ENCODE measurements around the gene FREY1.

Gene FREY1

DNA sequence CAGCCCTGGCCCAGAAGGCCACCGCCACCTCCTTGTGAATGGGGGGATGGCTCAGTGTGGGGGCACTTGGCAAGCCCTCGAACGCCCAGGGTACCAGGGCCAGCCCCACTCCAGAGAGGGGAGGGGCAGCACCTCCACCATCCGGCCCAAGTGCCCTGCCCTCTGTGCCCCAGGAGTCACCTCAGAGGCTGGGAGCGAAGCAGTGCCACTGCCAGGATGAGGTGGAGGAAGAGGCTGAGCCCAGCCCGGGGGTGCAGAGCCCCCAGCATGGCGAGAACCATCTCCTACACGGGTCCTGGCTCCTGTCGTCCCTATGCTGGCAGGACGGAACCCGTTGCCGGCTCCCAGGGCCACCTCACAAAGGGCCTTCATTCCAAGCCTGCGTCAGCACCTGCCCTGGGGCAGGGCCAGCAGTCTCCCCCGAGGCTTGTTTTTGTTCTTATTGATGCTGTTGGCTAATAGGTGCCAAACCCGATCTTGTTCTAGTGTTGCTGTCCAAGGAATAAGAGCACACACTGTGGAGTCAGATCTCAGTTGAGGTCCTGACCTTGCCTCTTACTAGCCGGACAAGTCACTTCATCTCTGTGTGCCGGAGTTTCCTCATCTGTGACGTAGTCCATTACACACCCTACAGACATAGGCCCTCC, at the start of gene FREY1:
Gene FREY1, minus strand, starts transcription at position 307 of the 647 bp plus-strand sequence. Its CDS starts 26 bp downstream, at position 281.
- in situ Hi-C loops (cut with HindIII; ENCODE audit: low sequenced_read_pairs) = no loop called here

DNA sequence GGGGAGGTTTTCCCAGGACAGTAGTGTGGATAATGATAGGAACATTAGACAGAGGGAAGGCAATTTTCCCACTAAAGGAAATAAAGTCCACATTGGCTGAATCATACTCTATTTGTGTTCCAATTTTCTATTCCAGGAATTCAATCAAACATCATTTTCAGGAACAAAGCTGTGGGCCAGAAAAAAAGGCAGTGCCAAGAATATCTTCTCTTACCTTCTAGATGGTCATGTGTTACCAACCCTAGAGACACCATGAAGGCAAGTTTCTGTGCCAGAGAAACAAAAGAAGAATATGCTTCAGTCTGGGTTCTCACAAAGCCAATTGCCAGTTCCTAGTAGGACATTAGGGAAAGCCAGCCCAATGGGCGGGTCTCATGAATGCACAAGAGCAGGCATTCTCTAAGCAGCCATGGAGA, 42.9 kb upstream of the FREY1 start:
- in situ Hi-C loops (cut with HindIII; ENCODE audit: low sequenced_read_pairs) = no loop called here

DNA sequence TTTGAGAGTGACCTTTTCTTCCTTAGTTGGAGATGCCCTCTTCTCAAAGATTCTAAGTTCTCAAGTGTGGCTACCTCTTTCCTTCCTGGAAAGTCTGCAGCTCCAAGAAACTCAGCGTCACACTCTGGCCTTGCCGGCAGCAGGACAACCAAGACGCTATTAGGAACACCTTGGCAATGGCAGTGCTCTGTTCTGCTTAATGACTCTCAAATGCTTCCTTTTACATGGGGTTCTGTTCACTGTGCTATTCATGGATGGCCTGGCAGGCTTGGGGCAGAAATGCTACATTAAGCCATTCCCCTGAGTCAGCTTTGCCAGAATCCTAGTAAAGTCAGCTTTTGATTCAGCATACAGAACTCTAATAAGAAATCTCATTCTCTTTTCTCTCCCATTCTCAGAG, 41.3 kb upstream of the FREY1 start:
- in situ Hi-C loops (cut with HindIII; ENCODE audit: low sequenced_read_pairs) = no loop called here

- in situ Hi-C loops (cut with HindIII; ENCODE audit: low sequenced_read_pairs) = no loop called here
These were observed 40.8 kb upstream of the FREY1 start for GRCh38 chr11:45947885-45948284.

- in situ Hi-C loops (cut with HindIII; ENCODE audit: low sequenced_read_pairs) = no loop called here
These were observed 38.4 kb upstream of the FREY1 start for GRCh38 chr11:45945397-45945999.

- in situ Hi-C loops (cut with HindIII; ENCODE audit: low sequenced_read_pairs) = no loop called here
These were observed 35.3 kb upstream of the FREY1 start for GRCh38 chr11:45942381-45942780.

GRCh38 chr11:45941285-45941684, 34.2 kb upstream of the FREY1 start:
- in situ Hi-C loops (cut with HindIII; ENCODE audit: low sequenced_read_pairs) = no loop called here

DNA sequence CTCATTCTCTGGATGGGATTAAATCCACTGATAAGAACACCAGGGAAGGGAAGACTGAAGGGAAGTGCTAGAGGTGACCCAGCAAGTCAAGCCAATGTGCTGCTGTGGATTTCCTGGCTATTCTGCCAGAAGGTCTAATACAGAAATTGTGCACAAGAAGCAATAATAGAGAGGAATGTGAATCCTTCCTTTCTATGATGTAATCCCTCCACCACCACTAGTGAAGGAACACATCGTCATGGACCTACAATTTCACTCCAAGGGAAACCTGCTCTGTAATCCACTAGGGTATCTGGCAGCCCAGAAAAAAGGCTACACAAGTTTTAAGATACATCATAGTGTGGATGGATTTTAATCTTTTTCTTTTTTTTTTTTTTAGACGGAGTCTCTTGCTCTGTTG, 32.8 kb upstream of the FREY1 start:
- in situ Hi-C loops (cut with HindIII; ENCODE audit: low sequenced_read_pairs) = no loop called here

GRCh38 chr11:45937916-45938315, 30.8 kb upstream of the FREY1 start:
- in situ Hi-C loops (cut with HindIII; ENCODE audit: low sequenced_read_pairs) = no loop called here

DNA sequence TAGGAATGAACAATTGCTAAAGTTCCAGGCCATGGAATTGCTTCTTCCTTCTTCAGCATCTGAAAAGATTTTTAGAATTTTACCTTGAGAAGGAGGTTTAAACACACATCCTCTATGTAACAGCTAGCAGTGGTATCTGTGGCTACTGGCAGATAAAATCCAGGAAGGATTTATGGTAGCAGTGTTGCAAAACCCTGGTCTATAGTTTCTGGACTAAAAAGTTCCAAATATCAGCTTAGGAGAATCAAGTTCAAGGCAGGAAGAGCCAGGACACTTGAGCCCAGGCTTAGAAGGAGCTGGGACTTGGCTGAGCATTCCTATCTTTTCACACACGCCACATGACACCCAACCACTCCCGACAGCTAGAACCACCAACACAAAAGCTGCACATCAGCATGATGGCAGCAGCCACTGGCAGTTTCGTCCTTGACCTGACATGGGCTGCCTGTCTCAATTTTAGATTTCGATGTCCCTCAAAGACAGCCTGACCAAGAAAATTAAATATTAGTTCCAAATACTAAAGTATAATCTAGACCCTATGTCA, 29.5 kb upstream of the FREY1 start:
- in situ Hi-C loops (cut with HindIII; ENCODE audit: low sequenced_read_pairs) = no loop called here

- in situ Hi-C loops (cut with HindIII; ENCODE audit: low sequenced_read_pairs) = no loop called here
These were observed 28.4 kb upstream of the FREY1 start for GRCh38 chr11:45935349-45936064.

- in situ Hi-C loops (cut with HindIII; ENCODE audit: low sequenced_read_pairs) = no loop called here
These were observed 27.7 kb upstream of the FREY1 start for GRCh38 chr11:45934580-45935318.

GRCh38 chr11:45933846-45934579, 26.9 kb upstream of the FREY1 start:
- in situ Hi-C loops (cut with HindIII; ENCODE audit: low sequenced_read_pairs) = no loop called here

GRCh38 chr11:45933131-45933831, 26.2 kb upstream of the FREY1 start:
- in situ Hi-C loops (cut with HindIII; ENCODE audit: low sequenced_read_pairs) = no loop called here

DNA sequence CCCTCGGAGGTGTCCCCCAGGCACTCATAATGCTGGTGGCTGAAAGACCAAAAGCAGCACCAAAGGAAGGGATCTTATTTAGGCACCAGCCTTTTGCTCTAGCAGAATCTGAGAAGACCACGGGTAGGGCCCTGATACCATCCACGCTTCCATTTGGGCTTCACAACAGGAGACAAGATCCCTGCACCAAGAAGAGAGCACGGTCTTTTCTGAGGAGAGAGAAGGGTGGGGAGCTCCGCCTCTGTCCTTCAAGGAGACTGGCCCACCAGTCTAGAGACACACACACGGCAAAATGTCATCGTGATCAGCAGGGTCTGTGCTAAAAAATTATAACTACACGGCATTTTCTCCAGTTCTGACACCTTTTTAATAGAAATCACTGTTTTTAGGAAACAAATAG, 25.1 kb upstream of the FREY1 start:
- in situ Hi-C loops (cut with HindIII; ENCODE audit: low sequenced_read_pairs) = no loop called here

DNA sequence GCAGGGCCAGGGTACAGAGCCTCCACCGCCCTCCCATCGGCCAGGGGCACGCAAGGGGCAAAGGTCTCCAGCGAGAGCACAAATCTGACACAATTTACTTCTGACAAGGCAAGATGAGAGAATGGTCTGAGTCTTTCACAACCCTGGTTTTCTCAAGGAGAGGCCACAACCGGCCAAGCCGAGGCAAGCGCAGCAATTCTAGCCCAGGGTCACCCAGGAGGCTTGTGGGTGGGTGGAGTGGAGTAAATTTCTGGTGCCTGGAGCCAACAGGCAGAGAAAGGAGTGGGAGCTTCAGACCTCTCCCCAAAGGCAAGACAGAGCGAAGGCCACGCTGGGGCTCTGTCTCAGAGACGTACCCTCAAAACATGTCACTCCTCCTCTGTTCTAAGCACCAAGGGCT, 24.7 kb upstream of the FREY1 start:
- in situ Hi-C loops (cut with HindIII; ENCODE audit: low sequenced_read_pairs) = no loop called here

- in situ Hi-C loops (cut with HindIII; ENCODE audit: low sequenced_read_pairs) = no loop called here
These were observed 24.0 kb upstream of the FREY1 start for GRCh38 chr11:45930951-45931570.

DNA sequence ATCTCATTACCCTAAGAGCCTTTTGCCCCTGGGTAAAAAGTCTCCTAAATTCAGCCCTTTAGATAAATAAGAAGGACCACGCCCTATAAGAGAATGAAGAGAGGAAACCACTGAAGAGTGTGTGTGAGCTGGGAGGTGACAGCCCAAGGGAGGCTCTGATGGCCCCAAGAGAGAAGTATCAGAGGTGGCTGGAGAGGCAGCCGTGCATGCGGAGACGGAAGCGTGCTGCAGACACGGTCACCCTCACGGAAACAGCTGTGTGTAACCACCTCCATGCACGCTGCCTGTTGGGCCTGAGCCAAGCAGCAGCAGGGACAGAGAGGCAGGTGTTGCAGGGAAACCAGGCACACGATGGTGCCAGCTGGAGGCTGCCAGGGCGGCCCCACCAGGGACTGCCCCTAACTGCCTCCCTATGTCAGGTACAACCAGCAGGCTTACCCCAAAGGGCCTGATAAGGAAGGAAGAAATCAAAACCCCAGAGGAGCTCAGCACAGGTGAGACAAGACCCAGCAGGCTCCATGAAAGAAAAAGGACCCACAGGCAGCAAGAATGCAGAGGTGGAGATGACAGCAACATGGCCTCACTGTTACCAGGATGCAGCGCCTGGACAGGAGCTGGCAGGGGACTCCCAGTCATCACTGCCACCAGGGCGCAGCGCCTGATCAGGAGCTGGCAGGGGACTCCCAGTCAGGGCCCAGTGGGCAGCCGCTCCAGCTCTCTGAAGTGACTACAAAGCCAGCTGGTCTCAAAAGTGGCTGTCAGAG, 23.1 kb upstream of the FREY1 start:
- in situ Hi-C loops (cut with HindIII; ENCODE audit: low sequenced_read_pairs) = no loop called here
